Measurements from ENCODE around the gene CCDC7. TPM values are rescaled to one million over a fixed set of nuclear protein-coding genes. Genes with fewer than 3 reads are reported as not detected.

The CCDC7 gene
- total and polyA plus RNA-seq, 2 experiments from 2014 or later = 0.83 to 1.6 TPM

DNA sequence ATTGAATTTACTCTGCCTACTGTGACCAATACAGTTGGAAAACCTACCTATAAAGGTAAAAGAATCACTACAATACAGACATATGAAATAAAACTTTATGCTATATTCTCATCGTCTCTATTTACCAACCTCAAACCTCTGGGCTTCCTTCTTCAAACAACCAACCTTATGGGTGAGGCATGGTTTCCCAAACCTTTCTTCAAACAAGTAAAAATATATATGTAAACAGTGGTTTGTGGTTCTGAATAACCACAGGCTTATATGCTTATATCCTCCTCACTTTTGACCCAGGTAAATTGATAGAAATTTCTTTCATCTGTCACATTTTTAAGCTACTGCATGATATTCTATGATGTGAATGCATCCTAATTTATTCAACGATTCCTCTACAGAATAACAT is 408.5 kb downstream of the CCDC7 start (continued):
- TF ChIP-seq, protein P1, sequence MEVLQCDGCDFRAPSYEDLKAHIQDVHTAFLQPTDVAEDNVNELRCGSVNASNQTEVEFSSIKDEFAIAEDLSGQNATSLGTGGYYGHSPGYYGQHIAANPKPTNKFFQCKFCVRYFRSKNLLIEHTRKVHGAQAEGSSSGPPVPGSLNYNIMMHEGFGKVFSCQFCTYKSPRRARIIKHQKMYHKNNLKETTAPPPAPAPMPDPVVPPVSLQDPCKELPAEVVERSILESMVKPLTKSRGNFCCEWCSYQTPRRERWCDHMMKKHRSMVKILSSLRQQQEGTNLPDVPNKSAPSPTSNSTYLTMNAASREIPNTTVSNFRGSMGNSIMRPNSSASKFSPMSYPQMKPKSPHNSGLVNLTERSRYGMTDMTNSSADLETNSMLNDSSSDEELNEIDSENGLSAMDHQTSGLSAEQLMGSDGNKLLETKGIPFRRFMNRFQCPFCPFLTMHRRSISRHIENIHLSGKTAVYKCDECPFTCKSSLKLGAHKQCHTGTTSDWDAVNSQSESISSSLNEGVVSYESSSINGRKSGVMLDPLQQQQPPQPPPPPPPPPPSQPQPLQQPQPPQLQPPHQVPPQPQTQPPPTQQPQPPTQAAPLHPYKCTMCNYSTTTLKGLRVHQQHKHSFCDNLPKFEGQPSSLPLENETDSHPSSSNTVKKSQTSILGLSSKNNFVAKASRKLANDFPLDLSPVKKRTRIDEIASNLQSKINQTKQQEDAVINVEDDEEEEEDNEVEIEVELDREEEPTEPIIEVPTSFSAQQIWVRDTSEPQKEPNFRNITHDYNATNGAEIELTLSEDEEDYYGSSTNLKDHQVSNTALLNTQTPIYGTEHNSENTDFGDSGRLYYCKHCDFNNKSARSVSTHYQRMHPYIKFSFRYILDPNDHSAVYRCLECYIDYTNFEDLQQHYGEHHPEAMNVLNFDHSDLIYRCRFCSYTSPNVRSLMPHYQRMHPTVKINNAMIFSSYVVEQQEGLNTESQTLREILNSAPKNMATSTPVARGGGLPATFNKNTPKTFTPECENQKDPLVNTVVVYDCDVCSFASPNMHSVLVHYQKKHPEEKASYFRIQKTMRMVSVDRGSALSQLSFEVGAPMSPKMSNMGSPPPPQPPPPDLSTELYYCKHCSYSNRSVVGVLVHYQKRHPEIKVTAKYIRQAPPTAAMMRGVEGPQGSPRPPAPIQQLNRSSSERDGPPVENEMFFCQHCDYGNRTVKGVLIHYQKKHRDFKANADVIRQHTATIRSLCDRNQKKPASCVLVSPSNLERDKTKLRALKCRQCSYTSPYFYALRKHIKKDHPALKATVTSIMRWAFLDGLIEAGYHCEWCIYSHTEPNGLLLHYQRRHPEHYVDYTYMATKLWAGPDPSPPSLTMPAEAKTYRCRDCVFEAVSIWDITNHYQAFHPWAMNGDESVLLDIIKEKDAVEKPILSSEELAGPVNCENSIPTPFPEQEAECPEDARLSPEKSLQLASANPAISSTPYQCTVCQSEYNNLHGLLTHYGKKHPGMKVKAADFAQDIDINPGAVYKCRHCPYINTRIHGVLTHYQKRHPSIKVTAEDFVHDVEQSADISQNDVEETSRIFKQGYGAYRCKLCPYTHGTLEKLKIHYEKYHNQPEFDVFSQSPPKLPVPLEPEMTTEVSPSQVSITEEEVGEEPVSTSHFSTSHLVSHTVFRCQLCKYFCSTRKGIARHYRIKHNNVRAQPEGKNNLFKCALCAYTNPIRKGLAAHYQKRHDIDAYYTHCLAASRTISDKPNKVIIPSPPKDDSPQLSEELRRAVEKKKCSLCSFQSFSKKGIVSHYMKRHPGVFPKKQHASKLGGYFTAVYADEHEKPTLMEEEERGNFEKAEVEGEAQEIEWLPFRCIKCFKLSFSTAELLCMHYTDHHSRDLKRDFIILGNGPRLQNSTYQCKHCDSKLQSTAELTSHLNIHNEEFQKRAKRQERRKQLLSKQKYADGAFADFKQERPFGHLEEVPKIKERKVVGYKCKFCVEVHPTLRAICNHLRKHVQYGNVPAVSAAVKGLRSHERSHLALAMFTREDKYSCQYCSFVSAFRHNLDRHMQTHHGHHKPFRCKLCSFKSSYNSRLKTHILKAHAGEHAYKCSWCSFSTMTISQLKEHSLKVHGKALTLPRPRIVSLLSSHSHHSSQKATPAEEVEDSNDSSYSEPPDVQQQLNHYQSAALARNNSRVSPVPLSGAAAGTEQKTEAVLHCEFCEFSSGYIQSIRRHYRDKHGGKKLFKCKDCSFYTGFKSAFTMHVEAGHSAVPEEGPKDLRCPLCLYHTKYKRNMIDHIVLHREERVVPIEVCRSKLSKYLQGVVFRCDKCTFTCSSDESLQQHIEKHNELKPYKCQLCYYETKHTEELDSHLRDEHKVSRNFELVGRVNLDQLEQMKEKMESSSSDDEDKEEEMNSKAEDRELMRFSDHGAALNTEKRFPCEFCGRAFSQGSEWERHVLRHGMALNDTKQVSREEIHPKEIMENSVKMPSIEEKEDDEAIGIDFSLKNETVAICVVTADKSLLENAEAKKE (CRISPR knock-in tag; IDR thresholded peaks at IDR 0.05) = no peak

DNA sequence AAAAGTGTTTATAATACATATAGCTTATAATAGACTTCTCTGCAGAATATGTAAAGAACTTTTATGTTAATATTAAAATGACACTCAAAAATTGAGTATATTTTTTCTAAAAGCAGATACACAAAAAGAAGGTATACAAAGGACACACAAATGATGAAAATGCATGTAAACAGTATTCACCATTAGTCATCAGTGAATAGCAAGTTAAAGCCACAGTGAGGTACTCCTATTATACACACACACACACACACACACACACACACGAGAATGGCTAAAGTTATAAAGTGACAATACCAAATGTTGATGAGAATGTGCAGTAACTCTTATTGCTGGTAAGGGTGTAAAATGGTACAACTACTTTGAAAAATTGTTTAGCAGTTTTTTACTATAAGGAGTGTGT is 419.2 kb downstream of the CCDC7 start:
- Histone ChIP-seq H2AFZ (no peak overlapping the region), H3K27me3 (ENCODE audit: insufficient read depth) (no peaks in the 10 kb centered on the region), H3K4me1 (ENCODE audit: insufficient read depth) (no peaks in the 10 kb centered on the region), H3K27ac (ENCODE audit: low read depth) (no peak overlapping the region), H3K4me2 (no peak overlapping the region), H3K9me2 (ENCODE audit: insufficient read depth) (no peaks in the 10 kb centered on the region), H3K79me2 (replicated peaks; ENCODE audit: insufficient read depth) (no peaks in the 10 kb centered on the region), H3K4me3 (no peak overlapping the region), H4K20me1 (replicated peaks; ENCODE audit: insufficient read depth) (no peaks in the 10 kb centered on the region), H3K36me3 (ENCODE audit: insufficient read depth) (no peaks in the 10 kb centered on the region), H3F3A (replicated peaks; ENCODE audit: low read depth) (no peaks in the 10 kb centered on the region)
- Mint-ChIP-seq H3K4me1 (no peaks in the 10 kb centered on the region), H3K27me3 (ENCODE audit: insufficient read depth, low read depth, poor library complexity) (no peaks in the 10 kb centered on the region), H3K9me3 (no peaks in the 10 kb centered on the region), H3K4me3 (no peak overlapping the region), H3K36me3 (ENCODE audit: low read depth) (no peaks in the 10 kb centered on the region), H3K27ac (no peak overlapping the region)
- TF ChIP-seq POLR2AphosphoS5 (IDR thresholded peaks at IDR 0.05; ENCODE audit: low read depth) (no peak), EZH2phosphoT487 (IDR thresholded peaks at IDR 0.05; ENCODE audit: unreplicated experiment) (no peak), CREB1 (CRISPR knock-in tag; IDR thresholded peaks at IDR 0.05; ENCODE audit: low read depth) (no peak), EZH2 (IDR thresholded peaks at IDR 0.05; ENCODE audit: low read depth, unreplicated experiment) (no peak)
- no peak for DNase-seq (ENCODE audit: low spot score)
- ATAC-seq = no peak

Measured in GM23338 (cell line).